ENCODE results near the gene TMEM115.

The TMEM115 gene

GRCh38 chr3:50373146-50374051 lies 14.1 kb upstream of the TMEM115 start:
- no peak for TF ChIP-seq ZNF70 (CRISPR knock-in tag; IDR thresholded peaks at IDR 0.05)
- TF ChIP-seq ISL1 (CRISPR knock-in tag; IDR thresholded peaks at IDR 0.05) = no peak
- TF ChIP-seq TCF4 (CRISPR knock-in tag; IDR thresholded peaks at IDR 0.05; ENCODE audit: borderline replicate concordance) = no peak
- no peak for TF ChIP-seq GLIS3 (CRISPR knock-in tag; IDR thresholded peaks at IDR 0.05)
- TF ChIP-seq, protein P1, sequence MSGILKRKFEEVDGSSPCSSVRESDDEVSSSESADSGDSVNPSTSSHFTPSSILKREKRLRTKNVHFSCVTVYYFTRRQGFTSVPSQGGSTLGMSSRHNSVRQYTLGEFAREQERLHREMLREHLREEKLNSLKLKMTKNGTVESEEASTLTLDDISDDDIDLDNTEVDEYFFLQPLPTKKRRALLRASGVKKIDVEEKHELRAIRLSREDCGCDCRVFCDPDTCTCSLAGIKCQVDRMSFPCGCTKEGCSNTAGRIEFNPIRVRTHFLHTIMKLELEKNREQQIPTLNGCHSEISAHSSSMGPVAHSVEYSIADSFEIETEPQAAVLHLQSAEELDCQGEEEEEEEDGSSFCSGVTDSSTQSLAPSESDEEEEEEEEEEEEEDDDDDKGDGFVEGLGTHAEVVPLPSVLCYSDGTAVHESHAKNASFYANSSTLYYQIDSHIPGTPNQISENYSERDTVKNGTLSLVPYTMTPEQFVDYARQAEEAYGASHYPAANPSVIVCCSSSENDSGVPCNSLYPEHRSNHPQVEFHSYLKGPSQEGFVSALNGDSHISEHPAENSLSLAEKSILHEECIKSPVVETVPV (CRISPR knock-in tag; IDR thresholded peaks at IDR 0.05) = no peak
- no peak for TF ChIP-seq ZFP3 (CRISPR knock-in tag; IDR thresholded peaks at IDR 0.05)
- TF ChIP-seq ARNTL (CRISPR knock-in tag; IDR thresholded peaks at IDR 0.05; ENCODE audit: borderline replicate concordance, low read depth) = no peak
- TF ChIP-seq, protein P2, sequence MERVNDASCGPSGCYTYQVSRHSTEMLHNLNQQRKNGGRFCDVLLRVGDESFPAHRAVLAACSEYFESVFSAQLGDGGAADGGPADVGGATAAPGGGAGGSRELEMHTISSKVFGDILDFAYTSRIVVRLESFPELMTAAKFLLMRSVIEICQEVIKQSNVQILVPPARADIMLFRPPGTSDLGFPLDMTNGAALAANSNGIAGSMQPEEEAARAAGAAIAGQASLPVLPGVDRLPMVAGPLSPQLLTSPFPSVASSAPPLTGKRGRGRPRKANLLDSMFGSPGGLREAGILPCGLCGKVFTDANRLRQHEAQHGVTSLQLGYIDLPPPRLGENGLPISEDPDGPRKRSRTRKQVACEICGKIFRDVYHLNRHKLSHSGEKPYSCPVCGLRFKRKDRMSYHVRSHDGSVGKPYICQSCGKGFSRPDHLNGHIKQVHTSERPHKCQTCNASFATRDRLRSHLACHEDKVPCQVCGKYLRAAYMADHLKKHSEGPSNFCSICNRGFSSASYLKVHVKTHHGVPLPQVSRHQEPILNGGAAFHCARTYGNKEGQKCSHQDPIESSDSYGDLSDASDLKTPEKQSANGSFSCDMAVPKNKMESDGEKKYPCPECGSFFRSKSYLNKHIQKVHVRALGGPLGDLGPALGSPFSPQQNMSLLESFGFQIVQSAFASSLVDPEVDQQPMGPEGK (CRISPR knock-in tag; IDR thresholded peaks at IDR 0.05; ENCODE audit: borderline replicate concordance) = no peak
- TF ChIP-seq ZC3H10 (CRISPR knock-in tag; IDR thresholded peaks at IDR 0.05) = no peak
- ATAC-seq = no peak

DNA sequence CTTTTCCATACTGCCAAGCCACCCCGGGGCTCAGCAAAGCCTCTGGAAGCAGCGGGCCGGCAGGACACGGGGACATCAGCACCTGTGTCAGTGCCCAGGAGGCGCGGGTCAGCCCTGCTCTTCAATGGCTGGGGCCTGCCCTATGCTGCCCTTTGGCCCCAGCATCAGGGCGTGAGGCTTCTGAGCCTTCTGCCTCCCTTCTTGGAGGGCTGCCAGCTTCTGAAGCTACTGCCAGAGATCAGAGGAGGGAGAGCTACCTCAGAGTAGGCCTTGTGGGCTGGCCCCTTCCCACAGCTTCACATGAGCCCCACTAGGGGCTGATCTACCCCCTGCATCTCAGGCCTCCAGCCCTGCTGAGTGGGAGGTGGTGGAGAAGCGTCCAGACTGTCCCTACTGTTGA lies 13.0 kb upstream of the TMEM115 start:
- TF ChIP-seq TOX (CRISPR knock-in tag; IDR thresholded peaks at IDR 0.05; ENCODE audit: borderline replicate concordance) = no peak
- TF ChIP-seq ZNF565 (CRISPR knock-in tag; conservative IDR thresholded peaks at IDR 0.05; ENCODE audit: low read depth) = no peak
- TF ChIP-seq CSDC2 (CRISPR knock-in tag; IDR thresholded peaks at IDR 0.05) = no peak
- no peak for TF ChIP-seq ISL1 (CRISPR knock-in tag; IDR thresholded peaks at IDR 0.05)
- TF ChIP-seq BACH2 (CRISPR knock-in tag; IDR thresholded peaks at IDR 0.05; ENCODE audit: borderline replicate concordance) = no peak
- TF ChIP-seq, protein P3, sequence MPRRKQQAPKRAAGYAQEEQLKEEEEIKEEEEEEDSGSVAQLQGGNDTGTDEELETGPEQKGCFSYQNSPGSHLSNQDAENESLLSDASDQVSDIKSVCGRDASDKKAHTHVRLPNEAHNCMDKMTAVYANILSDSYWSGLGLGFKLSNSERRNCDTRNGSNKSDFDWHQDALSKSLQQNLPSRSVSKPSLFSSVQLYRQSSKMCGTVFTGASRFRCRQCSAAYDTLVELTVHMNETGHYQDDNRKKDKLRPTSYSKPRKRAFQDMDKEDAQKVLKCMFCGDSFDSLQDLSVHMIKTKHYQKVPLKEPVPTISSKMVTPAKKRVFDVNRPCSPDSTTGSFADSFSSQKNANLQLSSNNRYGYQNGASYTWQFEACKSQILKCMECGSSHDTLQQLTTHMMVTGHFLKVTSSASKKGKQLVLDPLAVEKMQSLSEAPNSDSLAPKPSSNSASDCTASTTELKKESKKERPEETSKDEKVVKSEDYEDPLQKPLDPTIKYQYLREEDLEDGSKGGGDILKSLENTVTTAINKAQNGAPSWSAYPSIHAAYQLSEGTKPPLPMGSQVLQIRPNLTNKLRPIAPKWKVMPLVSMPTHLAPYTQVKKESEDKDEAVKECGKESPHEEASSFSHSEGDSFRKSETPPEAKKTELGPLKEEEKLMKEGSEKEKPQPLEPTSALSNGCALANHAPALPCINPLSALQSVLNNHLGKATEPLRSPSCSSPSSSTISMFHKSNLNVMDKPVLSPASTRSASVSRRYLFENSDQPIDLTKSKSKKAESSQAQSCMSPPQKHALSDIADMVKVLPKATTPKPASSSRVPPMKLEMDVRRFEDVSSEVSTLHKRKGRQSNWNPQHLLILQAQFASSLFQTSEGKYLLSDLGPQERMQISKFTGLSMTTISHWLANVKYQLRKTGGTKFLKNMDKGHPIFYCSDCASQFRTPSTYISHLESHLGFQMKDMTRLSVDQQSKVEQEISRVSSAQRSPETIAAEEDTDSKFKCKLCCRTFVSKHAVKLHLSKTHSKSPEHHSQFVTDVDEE (CRISPR knock-in tag; IDR thresholded peaks at IDR 0.05) = no peak
- TF ChIP-seq SNAI2 (CRISPR knock-in tag; IDR thresholded peaks at IDR 0.05) = no peak
- no peak for TF ChIP-seq OSR1 (CRISPR knock-in tag; IDR thresholded peaks at IDR 0.05)
- no peak for TF ChIP-seq ZNF70 (CRISPR knock-in tag; IDR thresholded peaks at IDR 0.05)
- no peak for TF ChIP-seq CREB5 (CRISPR knock-in tag; IDR thresholded peaks at IDR 0.05; ENCODE audit: low read depth)
- no peak for TF ChIP-seq ZFP30 (CRISPR knock-in tag; IDR thresholded peaks at IDR 0.05)
- TF ChIP-seq, protein P2 (CRISPR knock-in tag; IDR thresholded peaks at IDR 0.05; ENCODE audit: borderline replicate concordance) = no peak
- no peak for TF ChIP-seq ZNF8 (CRISPR knock-in tag; IDR thresholded peaks at IDR 0.05)
- TF ChIP-seq TCF4 (CRISPR knock-in tag; IDR thresholded peaks at IDR 0.05; ENCODE audit: borderline replicate concordance) = no peak
- TF ChIP-seq, protein P1 (CRISPR knock-in tag; IDR thresholded peaks at IDR 0.05) = no peak
- TF ChIP-seq PPARA (CRISPR knock-in tag; IDR thresholded peaks at IDR 0.05; ENCODE audit: borderline replicate concordance) = no peak
- peak; percentile 3; the same call in 2 of the 3 replicates for ATAC-seq

Measured in SK-N-SH treated with all-trans-retinoic acid at 6 μM for 48 hours (cell line).